HepG2 (cell line): ENCODE data around the gene CNNM3. TPM values are rescaled to one million over a fixed set of nuclear protein-coding genes. Genes with fewer than 3 reads are reported as not detected.

Experiments
- AKAP8 ChIP-seq: sonication (generic); formaldehyde crosslinking; IDR thresholded peaks from 2 replicates; pipeline ENCODE4 v1.5.1; 2020; ENCODE audit warnings: mild to moderate bottlenecking, missing genetic modification reagents
- ARHGAP35 ChIP-seq: sonication (generic); formaldehyde crosslinking; IDR thresholded peaks from 2 replicates; pipeline ENCODE4 v1.9.0; 2022; ENCODE audit warnings: mild to moderate bottlenecking, inconsistent platforms, moderate library complexity, missing genetic modification reagents, borderline replicate concordance
- BORCS8-MEF2B ChIP-seq: sonication (generic); formaldehyde crosslinking; IDR thresholded peaks from 2 replicates; pipeline ENCODE4 v1.8.0; 2022; ENCODE audit warnings: mild to moderate bottlenecking, missing genetic modification reagents
- KDM2A ChIP-seq: sonication (generic); formaldehyde crosslinking; IDR thresholded peaks from 2 replicates; pipeline ENCODE4 v1.4.0; 2020; ENCODE audit warnings: low read depth, missing genetic modification reagents, borderline replicate concordance
- RBM22 ChIP-seq: fragments of 200-400 bp; formaldehyde crosslinking; optimal IDR thresholded peaks from 2 replicates; pipeline ENCODE3; 2017; ENCODE audit warnings: mild to moderate bottlenecking, low read length, moderate library complexity
- RCOR2 ChIP-seq: IDR thresholded peaks from 2 replicates; pipeline ENCODE4 v1.6.1; 2016; ENCODE audit warnings: missing biosample characterization, missing genetic modification reagents
- SRSF1 ChIP-seq: fragments of 200-400 bp; formaldehyde crosslinking; optimal IDR thresholded peaks from 2 replicates; pipeline ENCODE3; 2017; ENCODE audit warnings: mild to moderate bottlenecking, low read depth, low read length, moderate library complexity
- TCF12 ChIP-seq, 2 experiments: fragments of 450-650 bp in 1 of 2; sonication (generic) in 1 of 2; formaldehyde crosslinking in 1 of 2; IDR thresholded peaks; 2 replicates each; pipeline versions ENCODE4 v1.6.1 to v1.8.0; 2017 to 2022; ENCODE audit warnings: antibody characterized with exemption in 1 of 2, mild to moderate bottlenecking in 1 of 2, missing genetic modification reagents in 1 of 2, moderate library complexity in 1 of 2
- ZNF251 ChIP-seq: sonication (generic); formaldehyde crosslinking; IDR thresholded peaks from 2 replicates; pipeline ENCODE4 v1.9.0; 2021; ENCODE audit warnings: mild to moderate bottlenecking, missing genetic modification reagents
- ZNF558 ChIP-seq: sonication (generic); formaldehyde crosslinking; IDR thresholded peaks from 2 replicates; pipeline ENCODE4 v1.9.0; 2022; ENCODE audit warnings: mild to moderate bottlenecking, missing genetic modification reagents, borderline replicate concordance
- polyA plus RNA-seq, 8 experiments: library from polyadenylated mRNA; depleted of rRNA in 3 of 8; stranded (reverse) in 7 of 8; unstranded in 1 of 8; fragments of >200 nt; fragmentation: Illumina TruSeq in 4 of 8; extraction: Trizol in 4 of 8; gene quantifications; 2 replicates each; pipeline versions ENCODE4 v1.2.1 to v1.2.3, GENCODE V29; 2011 to 2016; ENCODE audit warnings: low read depth in 4 of 8, missing spikeins in 1 of 8, mixed read lengths in 1 of 8; ENCODE audit not compliant: insufficient read depth in 1 of 8
- total RNA-seq, 5 experiments: library from RNA; depleted of rRNA; stranded (reverse); fragments of >200 nt; fragmentation: Illumina TruSeq; extraction: Trizol; gene quantifications; 2 replicates each; pipeline ENCODE4 v1.2.3, GENCODE V29; 2016; ENCODE audit warnings: low read depth in 1 of 5
- TF ChIP-seq, protein P1 (sequence below): sonication (generic); formaldehyde crosslinking; IDR thresholded peaks from 2 replicates; pipeline ENCODE4 v1.4.0; 2020; ENCODE audit warnings: low read depth, missing genetic modification reagents
- TF ChIP-seq, protein P2 (sequence below): sonication (generic); formaldehyde crosslinking; IDR thresholded peaks from 2 replicates; pipeline ENCODE4 v1.5.1; 2020; ENCODE audit warnings: mild to moderate bottlenecking, missing genetic modification reagents, moderate library complexity

CNNM3 gene
- total and polyA plus RNA-seq, 2 of the 13 experiments (the other 11 are each of a cell fraction or from before 2014, with no cell fraction given), result 21.2 to 27.9 TPM

DNA sequence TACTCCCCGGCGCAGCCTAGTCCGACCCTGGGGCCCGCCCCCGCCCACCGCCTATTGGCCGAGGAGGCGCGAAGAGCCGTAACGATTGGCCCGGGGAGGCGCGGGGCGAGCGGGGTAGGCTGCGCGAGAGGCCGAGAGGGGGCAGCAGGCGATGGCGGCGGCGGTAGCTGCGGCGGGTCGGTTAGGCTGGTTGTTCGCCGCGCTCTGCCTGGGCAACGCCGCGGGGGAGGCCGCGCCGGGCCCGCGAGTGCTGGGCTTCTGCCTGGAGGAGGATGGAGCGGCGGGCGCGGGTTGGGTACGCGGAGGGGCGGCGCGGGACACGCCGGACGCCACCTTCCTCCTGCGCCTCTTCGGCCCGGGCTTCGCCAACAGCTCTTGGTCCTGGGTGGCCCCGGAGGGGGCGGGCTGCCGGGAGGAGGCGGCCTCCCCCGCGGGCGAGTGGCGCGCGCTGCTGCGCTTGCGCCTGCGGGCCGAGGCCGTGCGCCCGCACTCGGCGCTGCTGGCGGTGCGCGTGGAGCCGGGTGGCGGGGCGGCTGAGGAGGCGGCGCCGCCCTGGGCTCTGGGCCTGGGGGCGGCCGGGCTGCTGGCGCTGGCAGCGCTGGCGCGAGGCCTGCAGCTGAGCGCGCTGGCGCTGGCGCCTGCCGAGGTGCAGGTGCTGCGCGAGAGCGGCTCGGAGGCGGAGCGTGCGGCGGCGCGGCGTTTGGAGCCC, at the start of gene CNNM3 (continued):
- TF ChIP-seq BORCS8-MEF2B (0 out of 2 replicates have a peak, but pooled peaks have one; percentile 62), RBM22 (no peak), ZNF251 (0 out of 2 replicates have a peak, but pooled peaks have one; percentile 65), ZNF558 (CRISPR knock-in tag) (peak; percentile 93; the same call in 1 of the 2 replicates), SRSF1 (peak; percentile 67), RCOR2 (CRISPR knock-in tag) (no peak), TCF12 (IDR thresholded peaks at IDR 0.05) (no peak), TCF12 (CRISPR knock-in tag; IDR thresholded peaks at IDR 0.05) (peak; percentile 51; the same call in 1 of the 2 replicates), KDM2A (CRISPR knock-in tag) (peak; percentile 87), AKAP8 (CRISPR knock-in tag) (no peak), ARHGAP35 (CRISPR knock-in tag) (0 out of 2 replicates have a peak, but pooled peaks have one; percentile 67)
- TF ChIP-seq, protein P1, sequence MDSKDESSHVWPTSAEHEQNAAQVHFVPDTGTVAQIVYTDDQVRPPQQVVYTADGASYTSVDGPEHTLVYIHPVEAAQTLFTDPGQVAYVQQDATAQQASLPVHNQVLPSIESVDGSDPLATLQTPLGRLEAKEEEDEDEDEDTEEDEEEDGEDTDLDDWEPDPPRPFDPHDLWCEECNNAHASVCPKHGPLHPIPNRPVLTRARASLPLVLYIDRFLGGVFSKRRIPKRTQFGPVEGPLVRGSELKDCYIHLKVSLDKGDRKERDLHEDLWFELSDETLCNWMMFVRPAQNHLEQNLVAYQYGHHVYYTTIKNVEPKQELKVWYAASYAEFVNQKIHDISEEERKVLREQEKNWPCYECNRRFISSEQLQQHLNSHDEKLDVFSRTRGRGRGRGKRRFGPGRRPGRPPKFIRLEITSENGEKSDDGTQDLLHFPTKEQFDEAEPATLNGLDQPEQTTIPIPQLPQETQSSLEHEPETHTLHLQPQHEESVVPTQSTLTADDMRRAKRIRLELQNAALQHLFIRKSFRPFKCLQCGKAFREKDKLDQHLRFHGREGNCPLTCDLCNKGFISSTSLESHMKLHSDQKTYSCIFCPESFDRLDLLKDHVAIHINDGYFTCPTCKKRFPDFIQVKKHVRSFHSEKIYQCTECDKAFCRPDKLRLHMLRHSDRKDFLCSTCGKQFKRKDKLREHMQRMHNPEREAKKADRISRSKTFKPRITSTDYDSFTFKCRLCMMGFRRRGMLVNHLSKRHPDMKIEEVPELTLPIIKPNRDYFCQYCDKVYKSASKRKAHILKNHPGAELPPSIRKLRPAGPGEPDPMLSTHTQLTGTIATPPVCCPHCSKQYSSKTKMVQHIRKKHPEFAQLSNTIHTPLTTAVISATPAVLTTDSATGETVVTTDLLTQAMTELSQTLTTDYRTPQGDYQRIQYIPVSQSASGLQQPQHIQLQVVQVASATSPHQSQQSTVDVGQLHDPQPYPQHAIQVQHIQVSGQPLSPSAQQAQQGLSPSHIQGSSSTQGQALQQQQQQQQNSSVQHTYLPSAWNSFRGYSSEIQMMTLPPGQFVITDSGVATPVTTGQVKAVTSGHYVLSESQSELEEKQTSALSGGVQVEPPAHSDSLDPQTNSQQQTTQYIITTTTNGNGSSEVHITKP, result peak; percentile 68
- TF ChIP-seq, protein P2, sequence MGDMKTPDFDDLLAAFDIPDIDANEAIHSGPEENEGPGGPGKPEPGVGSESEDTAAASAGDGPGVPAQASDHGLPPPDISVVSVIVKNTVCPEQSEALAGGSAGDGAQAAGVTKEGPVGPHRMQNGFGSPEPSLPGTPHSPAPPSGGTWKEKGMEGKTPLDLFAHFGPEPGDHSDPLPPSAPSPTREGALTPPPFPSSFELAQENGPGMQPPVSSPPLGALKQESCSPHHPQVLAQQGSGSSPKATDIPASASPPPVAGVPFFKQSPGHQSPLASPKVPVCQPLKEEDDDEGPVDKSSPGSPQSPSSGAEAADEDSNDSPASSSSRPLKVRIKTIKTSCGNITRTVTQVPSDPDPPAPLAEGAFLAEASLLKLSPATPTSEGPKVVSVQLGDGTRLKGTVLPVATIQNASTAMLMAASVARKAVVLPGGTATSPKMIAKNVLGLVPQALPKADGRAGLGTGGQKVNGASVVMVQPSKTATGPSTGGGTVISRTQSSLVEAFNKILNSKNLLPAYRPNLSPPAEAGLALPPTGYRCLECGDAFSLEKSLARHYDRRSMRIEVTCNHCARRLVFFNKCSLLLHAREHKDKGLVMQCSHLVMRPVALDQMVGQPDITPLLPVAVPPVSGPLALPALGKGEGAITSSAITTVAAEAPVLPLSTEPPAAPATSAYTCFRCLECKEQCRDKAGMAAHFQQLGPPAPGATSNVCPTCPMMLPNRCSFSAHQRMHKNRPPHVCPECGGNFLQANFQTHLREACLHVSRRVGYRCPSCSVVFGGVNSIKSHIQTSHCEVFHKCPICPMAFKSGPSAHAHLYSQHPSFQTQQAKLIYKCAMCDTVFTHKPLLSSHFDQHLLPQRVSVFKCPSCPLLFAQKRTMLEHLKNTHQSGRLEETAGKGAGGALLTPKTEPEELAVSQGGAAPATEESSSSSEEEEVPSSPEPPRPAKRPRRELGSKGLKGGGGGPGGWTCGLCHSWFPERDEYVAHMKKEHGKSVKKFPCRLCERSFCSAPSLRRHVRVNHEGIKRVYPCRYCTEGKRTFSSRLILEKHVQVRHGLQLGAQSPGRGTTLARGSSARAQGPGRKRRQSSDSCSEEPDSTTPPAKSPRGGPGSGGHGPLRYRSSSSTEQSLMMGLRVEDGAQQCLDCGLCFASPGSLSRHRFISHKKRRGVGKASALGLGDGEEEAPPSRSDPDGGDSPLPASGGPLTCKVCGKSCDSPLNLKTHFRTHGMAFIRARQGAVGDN (CRISPR knock-in tag), result peak; percentile 84
